HepG2 (cell line): ENCODE results near the gene PTGIR. TPM values are rescaled to one million over a fixed set of nuclear protein-coding genes. Genes with fewer than 3 reads are reported as not detected.

Source experiments
- ATAC-seq: fragments of 200-7000 bp; cut with Tn5 transposase; 3 replicates; pipeline ENCODE4 v1.9.1; 2020; ENCODE audit warnings: mild to moderate bottlenecking, moderate library complexity
- BruUV-seq: library from RNA; stranded (reverse); fragments of 400-500 nt; replicated peaks from 2 replicates; lab custom pipeline; 2021; lab: Mats Ljungman, UMichigan
- CTCF ChIA-PET: fragments of 300-600 bp; formaldehyde crosslinking; extraction: SDS; loops from one replicate; lab custom pipeline; 2021; ENCODE audit warnings: low total read pairs, inconsistent platforms, low intra/inter-chr PET ratio; lab: Yijun Ruan, JAX
- POLR2A ChIA-PET: fragments of 350-600 bp; sonication (Branson Sonifier 250); formaldehyde crosslinking; loops from one replicate; lab custom pipeline; 2020; ENCODE audit warnings: antibody characterized with exemption, inconsistent platforms; lab: Yijun Ruan, JAX
- DNase-seq: peaks from one replicate; pipeline ENCODE4 v3.0.0-alpha.2; 2015; ENCODE audit warnings: low spot score
- FAIRE-seq: peaks from 3 replicates; lab custom pipeline; 2011; peaks lifted over from hg19 to GRCh38; lab: Jason Lieb, UNC
- H2AFZ ChIP-seq: one replicate; pipeline ENCODE4 v1.6.1; 2011; ENCODE audit warnings: low read length, inconsistent platforms
- H3K27ac ChIP-seq: fragments of 300-600 bp; 3 replicates; pipeline ENCODE4 v1.8.0; 2011; ENCODE audit warnings: mixed run types, mild to moderate bottlenecking, mixed read lengths, low read length, inconsistent platforms; ENCODE audit not compliant: insufficient read depth; ENCODE audit errors: extremely low read length
- H3K27me3 ChIP-seq, 2 experiments: fragments of 200-600 bp in 1 of 2; 2 replicates in 1 of 2; 3 replicates in 1 of 2; pipeline versions ENCODE4 v1.6.0 to v1.8.0; 2011; ENCODE audit warnings: low read length in 2 of 2, mild to moderate bottlenecking in 2 of 2, moderate library complexity in 2 of 2, inconsistent platforms in 1 of 2; ENCODE audit not compliant: insufficient read depth in 2 of 2, control insufficient read depth in 1 of 2
- H3K36me3 ChIP-seq, 2 experiments: fragments of 200-600 bp in 1 of 2; replicated peaks in 1 of 2; 2 replicates in 1 of 2; 3 replicates in 1 of 2; pipeline versions ENCODE4 v1.5.1 to v1.8.0; 2011; ENCODE audit warnings: low read length in 2 of 2, inconsistent platforms in 1 of 2; ENCODE audit not compliant: insufficient read depth in 2 of 2, control insufficient read depth in 1 of 2
- H3K4me1 ChIP-seq: 2 replicates; pipeline ENCODE4 v1.5.1; 2012; ENCODE audit warnings: low read length, inconsistent platforms; ENCODE audit not compliant: insufficient read depth
- H3K4me2 ChIP-seq: 2 replicates; pipeline ENCODE4 v1.6.0; 2011; ENCODE audit warnings: low read depth, low read length, inconsistent platforms
- H3K4me3 ChIP-seq, 3 experiments: fragments of 200-600 bp in 1 of 3; sonication (generic), shearing (Covaris generic) in 1 of 3; replicated peaks in 1 of 3; 2 replicates each; pipeline ENCODE4 v1.5.1; 2011 to 2016; ENCODE audit warnings: low read length in 3 of 3, inconsistent platforms in 2 of 3, low read depth in 2 of 3, mild to moderate bottlenecking in 2 of 3, control low read depth in 1 of 3, mixed read lengths in 1 of 3; ENCODE audit not compliant: insufficient read depth in 1 of 3
- H3K79me2 ChIP-seq: one replicate; pipeline ENCODE4 v1.6.1; 2011; ENCODE audit warnings: low read length, inconsistent platforms; ENCODE audit not compliant: insufficient read depth
- H3K9ac ChIP-seq: 2 replicates; pipeline ENCODE4 v1.6.0; 2011; ENCODE audit warnings: mild to moderate bottlenecking, low read depth, low read length, inconsistent platforms; ENCODE audit not compliant: insufficient read depth
- H3K9me3 ChIP-seq: 2 replicates; pipeline ENCODE4 v1.5.1; 2012; ENCODE audit warnings: mild to moderate bottlenecking, low read length
- H4K20me1 ChIP-seq: 2 replicates; pipeline ENCODE4 v1.6.0; 2011; ENCODE audit warnings: inconsistent platforms, mild to moderate bottlenecking, low read length, moderate library complexity; ENCODE audit not compliant: insufficient read depth
- FOXA1 ChIP-seq, 2 experiments: fragments of 450-650 bp in 1 of 2; sonication (generic) in 1 of 2; formaldehyde crosslinking in 1 of 2; IDR thresholded peaks; 2 replicates each; pipeline versions ENCODE4 v1.4.0 to v1.6.1; 2016 to 2020; ENCODE audit warnings: missing genetic modification reagents in 1 of 2
- KLF13 ChIP-seq: sonication (generic); formaldehyde crosslinking; IDR thresholded peaks from 2 replicates; pipeline ENCODE4 v1.4.0; 2020; ENCODE audit warnings: mild to moderate bottlenecking, missing genetic modification reagents
- MXD1 ChIP-seq: sonication (generic); formaldehyde crosslinking; IDR thresholded peaks from 2 replicates; pipeline ENCODE4 v1.4.0; 2020; ENCODE audit warnings: mild to moderate bottlenecking, missing genetic modification reagents
- RAD21 ChIP-seq: fragments of 450-650 bp; formaldehyde crosslinking; IDR thresholded peaks from 2 replicates; pipeline ENCODE4 v1.5.0; 2020; ENCODE audit warnings: mild to moderate bottlenecking
- SMAD3 ChIP-seq: sonication (generic); formaldehyde crosslinking; IDR thresholded peaks from 2 replicates; pipeline ENCODE4 v1.4.0; 2020; ENCODE audit warnings: missing genetic modification reagents
- ZNF143 ChIP-seq: sonication (generic); formaldehyde crosslinking; IDR thresholded peaks from 2 replicates; pipeline ENCODE4 v1.4.0; 2020; ENCODE audit warnings: missing genetic modification reagents
- ZNF318 ChIP-seq: sonication (generic); formaldehyde crosslinking; IDR thresholded peaks from 2 replicates; pipeline ENCODE4 v1.4.0; 2020; ENCODE audit warnings: mild to moderate bottlenecking, missing genetic modification reagents
- ZNF33B ChIP-seq: sonication (generic); formaldehyde crosslinking; IDR thresholded peaks from 2 replicates; pipeline ENCODE4 v1.5.1; 2020; ENCODE audit warnings: mild to moderate bottlenecking, missing genetic modification reagents
- ZNF574 ChIP-seq: sonication (generic); formaldehyde crosslinking; IDR thresholded peaks from 2 replicates; pipeline ENCODE4 v1.4.0; 2020; ENCODE audit warnings: missing genetic modification reagents
- ZNF615 ChIP-seq: sonication (generic); formaldehyde crosslinking; IDR thresholded peaks from 2 replicates; pipeline ENCODE4 v1.5.0; 2020; ENCODE audit warnings: mild to moderate bottlenecking, missing genetic modification reagents, borderline replicate concordance
- ZNF644 ChIP-seq: IDR thresholded peaks from 2 replicates; pipeline ENCODE4 v1.6.1; 2016; ENCODE audit warnings: low read depth
- WGBS: methylation state at CpG from one replicate; pipeline ENCODE4 v1.1.6; 2017; ENCODE audit warnings: low lambda C conversion rate; 5-methylcytosine and 5-hydroxymethylcytosine counted together
- in situ Hi-C: cut with HindIII; loops from 2 replicates; pipeline ENCODE4 v1.10.0; 2017; ENCODE audit warnings: low pct_unique_long_range_greater_than_20kb; ENCODE audit not compliant: extremely low pct_ligation_motif_present
- intact Hi-C: fragments of 100-400 bp; cut with micrococcal nuclease; formaldehyde crosslinking; loops from one replicate; pipeline ENCODE4 v1.10.0; 2022; ENCODE audit not compliant: unreplicated experiment
- polyA plus RNA-seq, 8 experiments: library from polyadenylated mRNA; depleted of rRNA in 3 of 8; stranded (reverse) in 7 of 8; unstranded in 1 of 8; fragments of >200 nt; fragmentation: Illumina TruSeq in 4 of 8; extraction: Trizol in 4 of 8; gene quantifications; 2 replicates each; pipeline versions ENCODE4 v1.2.1 to v1.2.3, GENCODE V29; 2011 to 2016; ENCODE audit warnings: low read depth in 4 of 8, missing spikeins in 1 of 8, mixed read lengths in 1 of 8; ENCODE audit not compliant: insufficient read depth in 1 of 8
- total RNA-seq, 5 experiments: library from RNA; depleted of rRNA; stranded (reverse); fragments of >200 nt; fragmentation: Illumina TruSeq; extraction: Trizol; gene quantifications; 2 replicates each; pipeline ENCODE4 v1.2.3, GENCODE V29; 2016; ENCODE audit warnings: low read depth in 1 of 5

PTGIR gene
- total and polyA plus RNA-seq, 2 of the 13 experiments (the other 11 are each of a cell fraction or from before 2014, with no cell fraction given): not detected

GRCh38 chr19:46614114-46614722, 10.7 kb downstream of the PTGIR start (continued):
- TF ChIP-seq FOXA1 (IDR thresholded peaks at IDR 0.05) (no peak), FOXA1 (CRISPR knock-in tag; IDR thresholded peaks at IDR 0.05) (no peak), ZNF318 (CRISPR knock-in tag) (no peak)

- CTCF ChIA-PET: interaction anchor here (2.6 kb wide), 1 partner anchor 48 kb away, joined by 34 read pairs; the partner anchor contains the start of gene DACT3
- ATAC-seq (no peak), FAIRE-seq (no peak), DNase-seq (no peak)
- no peak overlapping the region for H3K9ac ChIP-seq
- intact Hi-C loops (no loop called here), in situ Hi-C loops (loop anchor here (10.0 kb wide), 1 partner anchor 51 kb away; the partner anchor contains the start of gene DACT3)
- H3K36me3 ChIP-seq: peaks cover 6 to 19% of the 10 kb centered on the region in 2 experiments; a peak in 4 of 5 replicates
- H3K4me3 ChIP-seq: no peak overlapping the region
- H3K9me3 ChIP-seq: no peaks in the 10 kb centered on the region
- H3K79me2 ChIP-seq: no peaks in the 10 kb centered on the region
- H3K27ac ChIP-seq: no peak overlapping the region
- no TSS peak for BruUV-seq
- H3K27me3 ChIP-seq: peaks cover 0 to 9% of the 10 kb centered on the region in 2 experiments; a peak in 3 of 5 replicates
- H4K20me1 ChIP-seq: no peaks in the 10 kb centered on the region
- no peak overlapping the region for H2AFZ ChIP-seq
- peaks cover 14% of the 10 kb centered on the region for H3K4me1 ChIP-seq
- H3K4me2 ChIP-seq: no peak overlapping the region
- 82% methylated on average over 22 of the region's 22 CpGs for WGBS
- POLR2A ChIA-PET: interaction anchor here (1.3 kb wide), 2 partner anchors 10 to 48 kb away, joined by 6 to 8 read pairs; partner anchors contain the start of gene DACT3
- TF ChIP-seq RAD21 (CRISPR knock-in tag) (no peak), SMAD3 (no peak), ZNF33B (CRISPR knock-in tag) (no peak), MXD1 (CRISPR knock-in tag) (no peak), FOXA1 (IDR thresholded peaks at IDR 0.05) (no peak), FOXA1 (CRISPR knock-in tag; IDR thresholded peaks at IDR 0.05) (no peak), KLF13 (CRISPR knock-in tag) (no peak), ZNF644 (CRISPR knock-in tag) (no peak), ZNF615 (CRISPR knock-in tag) (no peak), ZNF143 (CRISPR knock-in tag) (no peak), ZNF574 (CRISPR knock-in tag) (no peak)
Observed at GRCh38 chr19:46613525-46613924, 11.4 kb downstream of the PTGIR start.
